Germinal center (tissue), 1 donor: Measurements from ENCODE around the gene CDH12.
"Not testable (repeated sequence)": the region's sequence is repeated elsewhere in the genome, so short reads cannot be mapped to it uniquely, and the experiment has no call there.

Experiments
- DNase-seq: peaks from one replicate; pipeline ENCODE4 v3.0.0; 2012; ENCODE audit warnings: mixed read lengths, low spot score

CDH12 gene

GRCh38 chr5:22650511-22650910 lies 202.6 kb downstream of the CDH12 start:
- no peak for DNase-seq

GRCh38 chr5:22649074-22649473 lies 204.1 kb downstream of the CDH12 start:
- DNase-seq = no peak

GRCh38 chr5:22644859-22645258 lies 208.3 kb downstream of the CDH12 start:
- DNase-seq = no peak

GRCh38 chr5:22643356-22643755 lies 209.8 kb downstream of the CDH12 start:
- no peak for DNase-seq

- DNase-seq = no peak
Measured at GRCh38 chr5:22631683-22632082, 221.5 kb downstream of the CDH12 start.

GRCh38 chr5:22627029-22627428 lies 226.1 kb downstream of the CDH12 start:
- DNase-seq = no peak

- DNase-seq = no peak
Measured at GRCh38 chr5:22625451-22625850, 227.7 kb downstream of the CDH12 start.

GRCh38 chr5:22621084-22621483 lies 232.1 kb downstream of the CDH12 start:
- DNase-seq = no peak

- no peak for DNase-seq
Measured at GRCh38 chr5:22615964-22616363, 237.2 kb downstream of the CDH12 start.

GRCh38 chr5:22614486-22615094 lies 238.6 kb downstream of the CDH12 start:
- no peak for DNase-seq

GRCh38 chr5:22612928-22613327 lies 240.2 kb downstream of the CDH12 start:
- DNase-seq = no peak

GRCh38 chr5:22611327-22611726 lies 241.8 kb downstream of the CDH12 start:
- DNase-seq = no peak

GRCh38 chr5:22607498-22607897 lies 245.6 kb downstream of the CDH12 start:
- DNase-seq = not testable (repeated sequence)

- no peak for DNase-seq
Measured at GRCh38 chr5:22605473-22605872, 247.7 kb downstream of the CDH12 start.

- DNase-seq = no peak
Measured at GRCh38 chr5:22604711-22605110, 248.4 kb downstream of the CDH12 start.

- no peak for DNase-seq
Measured at GRCh38 chr5:22598796-22599195, 254.3 kb downstream of the CDH12 start.

- no peak for DNase-seq
Measured at GRCh38 chr5:22596404-22596970, 256.7 kb downstream of the CDH12 start.

- no peak for DNase-seq
Measured at GRCh38 chr5:22594491-22594890, 258.7 kb downstream of the CDH12 start.

GRCh38 chr5:22593592-22593991 lies 259.6 kb downstream of the CDH12 start:
- no peak for DNase-seq

- no peak for DNase-seq
Measured at GRCh38 chr5:22591461-22591860, 261.7 kb downstream of the CDH12 start.

- DNase-seq = no peak
Measured at GRCh38 chr5:22590677-22591268, 262.4 kb downstream of the CDH12 start.

- no peak for DNase-seq
Measured at GRCh38 chr5:22577711-22578110, 275.4 kb downstream of the CDH12 start.

- no peak for DNase-seq
Measured at GRCh38 chr5:22577006-22577405, 276.1 kb downstream of the CDH12 start.

- DNase-seq = no peak
Measured at GRCh38 chr5:22572941-22573340, 280.2 kb downstream of the CDH12 start.
